SK-N-SH (cell line): ENCODE data around the gene RHOH.

ENCODE experiments used
- FOXM1 ChIP-seq: IDR thresholded peaks from 2 replicates; pipeline ENCODE4 v1.4.0; 2012; ENCODE audit warnings: low read depth, mild to moderate bottlenecking
- GABPA ChIP-seq: IDR thresholded peaks from 2 replicates; pipeline ENCODE4 v1.4.0; 2012; ENCODE audit warnings: low read depth, mild to moderate bottlenecking
- MAX ChIP-seq: IDR thresholded peaks from 2 replicates; pipeline ENCODE4 v1.4.0; 2012; ENCODE audit warnings: low read depth
- MXI1 ChIP-seq: IDR thresholded peaks from 2 replicates; pipeline ENCODE4 v1.6.1; 2012; ENCODE audit warnings: mild to moderate bottlenecking, low read depth, low read length, improper control_type of control experiment
- SIN3A ChIP-seq: IDR thresholded peaks from 2 replicates; pipeline ENCODE4 v1.6.1; 2012; ENCODE audit warnings: low read depth, mild to moderate bottlenecking, low read length, moderate library complexity, borderline replicate concordance
- TEAD4 ChIP-seq: IDR thresholded peaks from 2 replicates; pipeline ENCODE4 v1.4.0; 2012; ENCODE audit warnings: mild to moderate bottlenecking, borderline replicate concordance; ENCODE audit not compliant: insufficient read depth
- TF ChIP-seq, protein P1 (sequence below): fragments of 200-600 bp; sonication (generic); IDR thresholded peaks from 2 replicates; pipeline ENCODE4 v1.6.1; 2017; ENCODE audit warnings: antibody characterized with exemption, mild to moderate bottlenecking, moderate library complexity

DNA sequence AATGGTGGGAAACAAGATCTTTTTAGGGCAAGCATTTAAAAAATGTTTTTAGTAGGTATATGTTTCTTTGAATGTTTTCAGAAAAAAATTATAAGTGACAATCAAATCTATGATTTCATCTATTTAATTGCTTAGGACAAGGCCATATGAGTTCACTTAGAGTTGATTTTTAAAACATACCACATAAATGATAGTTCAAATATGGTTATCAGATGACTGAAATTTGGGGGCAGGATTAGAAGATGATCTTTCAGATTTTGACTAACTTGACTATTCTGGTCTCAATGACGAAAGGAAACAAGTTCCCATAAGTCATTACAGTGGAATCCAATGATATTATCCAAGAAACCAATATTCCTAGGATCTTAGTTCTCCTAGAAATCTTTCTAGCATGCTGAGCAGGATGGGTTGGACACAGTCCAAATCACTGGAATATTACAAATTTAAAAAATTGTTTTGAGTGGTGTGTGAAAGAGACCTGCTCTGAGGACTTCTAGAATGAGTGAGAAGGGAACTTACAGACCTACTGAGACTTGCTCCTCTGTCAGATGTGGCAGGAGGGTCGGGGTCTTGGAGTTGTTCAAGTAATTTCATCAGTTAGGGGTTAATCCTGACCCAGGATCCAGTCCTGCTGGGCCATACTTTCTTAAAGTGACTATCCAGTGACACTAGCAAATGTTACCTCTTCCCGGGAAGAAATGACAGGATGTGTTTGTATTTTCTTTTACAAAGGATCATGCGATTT, 20.0 kb downstream of the RHOH start:
- TF ChIP-seq GABPA: no peak
- no peak for TF ChIP-seq MAX
- no peak for TF ChIP-seq FOXM1
- no peak for TF ChIP-seq SIN3A
- no peak for TF ChIP-seq TEAD4
- no peak for TF ChIP-seq MXI1
- TF ChIP-seq, protein P1, sequence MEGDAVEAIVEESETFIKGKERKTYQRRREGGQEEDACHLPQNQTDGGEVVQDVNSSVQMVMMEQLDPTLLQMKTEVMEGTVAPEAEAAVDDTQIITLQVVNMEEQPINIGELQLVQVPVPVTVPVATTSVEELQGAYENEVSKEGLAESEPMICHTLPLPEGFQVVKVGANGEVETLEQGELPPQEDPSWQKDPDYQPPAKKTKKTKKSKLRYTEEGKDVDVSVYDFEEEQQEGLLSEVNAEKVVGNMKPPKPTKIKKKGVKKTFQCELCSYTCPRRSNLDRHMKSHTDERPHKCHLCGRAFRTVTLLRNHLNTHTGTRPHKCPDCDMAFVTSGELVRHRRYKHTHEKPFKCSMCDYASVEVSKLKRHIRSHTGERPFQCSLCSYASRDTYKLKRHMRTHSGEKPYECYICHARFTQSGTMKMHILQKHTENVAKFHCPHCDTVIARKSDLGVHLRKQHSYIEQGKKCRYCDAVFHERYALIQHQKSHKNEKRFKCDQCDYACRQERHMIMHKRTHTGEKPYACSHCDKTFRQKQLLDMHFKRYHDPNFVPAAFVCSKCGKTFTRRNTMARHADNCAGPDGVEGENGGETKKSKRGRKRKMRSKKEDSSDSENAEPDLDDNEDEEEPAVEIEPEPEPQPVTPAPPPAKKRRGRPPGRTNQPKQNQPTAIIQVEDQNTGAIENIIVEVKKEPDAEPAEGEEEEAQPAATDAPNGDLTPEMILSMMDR: no peak
